Measurements from ENCODE around the gene ENG. TPM values are rescaled to one million over a fixed set of nuclear protein-coding genes. Genes with fewer than 3 reads are reported as not detected.

The ENG gene
- total RNA-seq, 1 donor from 2014 or later, result 322 TPM

- H3K27me3 ChIP-seq, result no peaks in the 10 kb centered on the region
- intact Hi-C loops (cut with DNase I), result no loop called here
- no peaks in the 10 kb centered on the region for H3K9me3 ChIP-seq
- ATAC-seq (no peak), DNase-seq (no peak)
- H3K4me1 ChIP-seq, result no peaks in the 10 kb centered on the region
- H3K4me3 ChIP-seq, result no peak overlapping the region
- TF ChIP-seq CTCF (IDR thresholded peaks at IDR 0.05), result no peak
- no peak overlapping the region for H3K27ac ChIP-seq
- H3K36me3 ChIP-seq, result peaks cover 96% of the 10 kb centered on the region
Measured at GRCh38 chr9:127890053-127890452, 35.6 kb upstream of the ENG start.

- Histone ChIP-seq H3K27me3 (no peaks in the 10 kb centered on the region), H3K27ac (no peak overlapping the region), H3K4me3 (no peak overlapping the region), H3K9me3 (no peaks in the 10 kb centered on the region), H3K4me1 (no peaks in the 10 kb centered on the region), H3K36me3 (peaks cover 78% of the 10 kb centered on the region)
- ATAC-seq, result no peak
- TF ChIP-seq CTCF (IDR thresholded peaks at IDR 0.05), result no peak
- intact Hi-C loops (cut with DNase I), result no loop called here
- DNase-seq, result no peak
Measured at GRCh38 chr9:127887792-127888191, 33.3 kb upstream of the ENG start.

- H3K9me3 ChIP-seq, result no peaks in the 10 kb centered on the region
- no peak overlapping the region for H3K27ac ChIP-seq
- no peak for TF ChIP-seq CTCF (IDR thresholded peaks at IDR 0.05)
- intact Hi-C loops (cut with DNase I), result no loop called here
- no peak overlapping the region for H3K4me3 ChIP-seq
- DNase-seq, result peak; percentile 59
- ATAC-seq, result no peak
- H3K27me3 ChIP-seq, result no peaks in the 10 kb centered on the region
- H3K36me3 ChIP-seq, result peaks cover 68% of the 10 kb centered on the region
- H3K4me1 ChIP-seq, result no peaks in the 10 kb centered on the region
Measured at GRCh38 chr9:127886401-127886972, 32.0 kb upstream of the ENG start.

GRCh38 chr9:127885508-127886281 is 31.2 kb upstream of the ENG start:
- H3K4me1 ChIP-seq, result no peaks in the 10 kb centered on the region
- H3K36me3 ChIP-seq, result peaks cover 61% of the 10 kb centered on the region
- intact Hi-C loops (cut with DNase I), result no loop called here
- no peak for ATAC-seq
- no peaks in the 10 kb centered on the region for H3K27me3 ChIP-seq
- H3K4me3 ChIP-seq, result no peak overlapping the region
- no peak for TF ChIP-seq CTCF (IDR thresholded peaks at IDR 0.05)
- no peaks in the 10 kb centered on the region for H3K9me3 ChIP-seq
- H3K27ac ChIP-seq, result no peak overlapping the region
- peak; percentile 52 for DNase-seq

- DNase-seq (peak; percentile 48), ATAC-seq (no peak)
- no peaks in the 10 kb centered on the region for H3K27me3 ChIP-seq
- H3K4me1 ChIP-seq, result no peaks in the 10 kb centered on the region
- no peak overlapping the region for H3K27ac ChIP-seq
- H3K36me3 ChIP-seq, result peaks cover 54% of the 10 kb centered on the region
- H3K9me3 ChIP-seq, result no peaks in the 10 kb centered on the region
- TF ChIP-seq CTCF (IDR thresholded peaks at IDR 0.05), result no peak
- intact Hi-C loops (cut with DNase I), result no loop called here
- no peak overlapping the region for H3K4me3 ChIP-seq
Measured at GRCh38 chr9:127884976-127885490, 30.6 kb upstream of the ENG start.

Measured in upper lobe of right lung (tissue), 1 donor.